HepG2 (cell line): ENCODE results near the gene PKP3. TPM values are rescaled to one million over a fixed set of nuclear protein-coding genes. Genes with fewer than 3 reads are reported as not detected.

ENCODE experiments used
- ATF7-NPFF ChIP-seq: sonication (generic); formaldehyde crosslinking; IDR thresholded peaks from 2 replicates; pipeline ENCODE4 v1.8.1; 2023; ENCODE audit warnings: mild to moderate bottlenecking, low read depth, missing genetic modification reagents, moderate library complexity
- CEBPG ChIP-seq: IDR thresholded peaks from 2 replicates; pipeline ENCODE4 v1.6.1; 2016
- EED ChIP-seq: sonication (generic); formaldehyde crosslinking; IDR thresholded peaks from 2 replicates; pipeline ENCODE4 v1.5.0; 2020; ENCODE audit warnings: mild to moderate bottlenecking, missing genetic modification reagents
- ELF4 ChIP-seq: sonication (generic); formaldehyde crosslinking; IDR thresholded peaks from 2 replicates; pipeline ENCODE4 v1.5.0; 2020; ENCODE audit warnings: missing genetic modification reagents, mild to moderate bottlenecking, moderate library complexity, borderline replicate concordance
- ETV5 ChIP-seq: IDR thresholded peaks from 2 replicates; pipeline ENCODE4 v1.6.1; 2018; ENCODE audit warnings: missing biosample characterization, missing genetic modification reagents, inconsistent platforms, borderline replicate concordance
- FIP1L1 ChIP-seq: fragments of 200-400 bp; formaldehyde crosslinking; IDR thresholded peaks from 2 replicates; pipeline ENCODE4 v1.6.1; 2018; ENCODE audit warnings: low read depth, mild to moderate bottlenecking, low read length, moderate library complexity, borderline replicate concordance; ENCODE audit not compliant: insufficient read depth
- GABPB1 ChIP-seq: IDR thresholded peaks from 2 replicates; pipeline ENCODE4 v1.6.1; 2016; ENCODE audit warnings: mild to moderate bottlenecking, missing genetic modification reagents, moderate library complexity, missing compliant biosample characterization
- HES4 ChIP-seq: sonication (generic); formaldehyde crosslinking; IDR thresholded peaks from 2 replicates; pipeline ENCODE4 v1.9.0; 2021; ENCODE audit warnings: mild to moderate bottlenecking, missing genetic modification reagents, borderline replicate concordance
- HOXA3 ChIP-seq: sonication (generic); formaldehyde crosslinking; IDR thresholded peaks from 2 replicates; pipeline ENCODE4 v1.5.0; 2020; ENCODE audit warnings: missing genetic modification reagents
- IRX3 ChIP-seq: sonication (generic); formaldehyde crosslinking; IDR thresholded peaks from 2 replicates; pipeline ENCODE4 v1.8.1; 2023; ENCODE audit warnings: mild to moderate bottlenecking, low read depth, missing genetic modification reagents, borderline replicate concordance
- KLF6 ChIP-seq: IDR thresholded peaks from 2 replicates; pipeline ENCODE4 v1.8.0; 2016; ENCODE audit warnings: missing biosample characterization, missing genetic modification reagents
- MEIS1 ChIP-seq: sonication (generic); formaldehyde crosslinking; IDR thresholded peaks from 2 replicates; pipeline ENCODE4 v1.9.0; 2021; ENCODE audit warnings: mild to moderate bottlenecking, missing genetic modification reagents, moderate library complexity, borderline replicate concordance
- MXD3 ChIP-seq: IDR thresholded peaks from 2 replicates; pipeline ENCODE4 v1.6.1; 2016; ENCODE audit warnings: mild to moderate bottlenecking, missing biosample characterization, missing genetic modification reagents
- ONECUT2 ChIP-seq: sonication (generic); formaldehyde crosslinking; IDR thresholded peaks from 2 replicates; pipeline ENCODE4 v1.4.0; 2020; ENCODE audit warnings: missing genetic modification reagents
- SP5 ChIP-seq: IDR thresholded peaks from 2 replicates; pipeline ENCODE4 v1.6.1; 2016; ENCODE audit warnings: low read depth, borderline replicate concordance
- STAG1 ChIP-seq: sonication (generic); formaldehyde crosslinking; IDR thresholded peaks from 2 replicates; pipeline ENCODE4 v1.4.0; 2020; ENCODE audit warnings: missing genetic modification reagents
- TBX3 ChIP-seq: fragments of 450-650 bp; IDR thresholded peaks from 2 replicates; pipeline ENCODE4 v1.6.1; 2017; ENCODE audit warnings: antibody characterized with exemption, mild to moderate bottlenecking, inconsistent platforms, borderline replicate concordance
- USF2 ChIP-seq, 2 experiments: sonication (generic) in 1 of 2; formaldehyde crosslinking in 1 of 2; IDR thresholded peaks; 2 replicates each; pipeline versions ENCODE4 v1.5.1 to v1.6.1; 2011 to 2020; ENCODE audit warnings: borderline replicate concordance in 1 of 2, low read depth in 1 of 2, low read length in 1 of 2, mild to moderate bottlenecking in 1 of 2, missing genetic modification reagents in 1 of 2, moderate library complexity in 1 of 2
- ZMYM3 ChIP-seq: sonication (generic); formaldehyde crosslinking; IDR thresholded peaks from 2 replicates; pipeline ENCODE4 v1.5.1; 2020; ENCODE audit warnings: mild to moderate bottlenecking, missing genetic modification reagents
- ZNF512 ChIP-seq: sonication (generic); formaldehyde crosslinking; IDR thresholded peaks from 2 replicates; pipeline ENCODE4 v1.4.0; 2020; ENCODE audit warnings: mild to moderate bottlenecking, missing genetic modification reagents
- ZNF556 ChIP-seq: sonication (generic); formaldehyde crosslinking; IDR thresholded peaks from 2 replicates; pipeline ENCODE4 v1.4.0; 2020; ENCODE audit warnings: mild to moderate bottlenecking, missing genetic modification reagents, borderline replicate concordance
- ZNF775 ChIP-seq: sonication (generic); formaldehyde crosslinking; IDR thresholded peaks from 2 replicates; pipeline ENCODE4 v1.4.0; 2020; ENCODE audit warnings: missing genetic modification reagents, mild to moderate bottlenecking, moderate library complexity, borderline replicate concordance
- polyA plus RNA-seq, 8 experiments: library from polyadenylated mRNA; depleted of rRNA in 3 of 8; stranded (reverse) in 7 of 8; unstranded in 1 of 8; fragments of >200 nt; fragmentation: Illumina TruSeq in 4 of 8; extraction: Trizol in 4 of 8; gene quantifications; 2 replicates each; pipeline versions ENCODE4 v1.2.1 to v1.2.3, GENCODE V29; 2011 to 2016; ENCODE audit warnings: low read depth in 4 of 8, missing spikeins in 1 of 8, mixed read lengths in 1 of 8; ENCODE audit not compliant: insufficient read depth in 1 of 8
- total RNA-seq, 5 experiments: library from RNA; depleted of rRNA; stranded (reverse); fragments of >200 nt; fragmentation: Illumina TruSeq; extraction: Trizol; gene quantifications; 2 replicates each; pipeline ENCODE4 v1.2.3, GENCODE V29; 2016; ENCODE audit warnings: low read depth in 1 of 5
- TF ChIP-seq, protein P1 (sequence below): sonication (generic); formaldehyde crosslinking; IDR thresholded peaks from 2 replicates; pipeline ENCODE4 v1.4.0; 2020; ENCODE audit warnings: low read depth, mild to moderate bottlenecking, missing genetic modification reagents

Gene PKP3
- total and polyA plus RNA-seq, 2 of the 13 experiments (the other 11 are each of a cell fraction or from before 2014, with no cell fraction given): 18.0 to 28.7 TPM

DNA sequence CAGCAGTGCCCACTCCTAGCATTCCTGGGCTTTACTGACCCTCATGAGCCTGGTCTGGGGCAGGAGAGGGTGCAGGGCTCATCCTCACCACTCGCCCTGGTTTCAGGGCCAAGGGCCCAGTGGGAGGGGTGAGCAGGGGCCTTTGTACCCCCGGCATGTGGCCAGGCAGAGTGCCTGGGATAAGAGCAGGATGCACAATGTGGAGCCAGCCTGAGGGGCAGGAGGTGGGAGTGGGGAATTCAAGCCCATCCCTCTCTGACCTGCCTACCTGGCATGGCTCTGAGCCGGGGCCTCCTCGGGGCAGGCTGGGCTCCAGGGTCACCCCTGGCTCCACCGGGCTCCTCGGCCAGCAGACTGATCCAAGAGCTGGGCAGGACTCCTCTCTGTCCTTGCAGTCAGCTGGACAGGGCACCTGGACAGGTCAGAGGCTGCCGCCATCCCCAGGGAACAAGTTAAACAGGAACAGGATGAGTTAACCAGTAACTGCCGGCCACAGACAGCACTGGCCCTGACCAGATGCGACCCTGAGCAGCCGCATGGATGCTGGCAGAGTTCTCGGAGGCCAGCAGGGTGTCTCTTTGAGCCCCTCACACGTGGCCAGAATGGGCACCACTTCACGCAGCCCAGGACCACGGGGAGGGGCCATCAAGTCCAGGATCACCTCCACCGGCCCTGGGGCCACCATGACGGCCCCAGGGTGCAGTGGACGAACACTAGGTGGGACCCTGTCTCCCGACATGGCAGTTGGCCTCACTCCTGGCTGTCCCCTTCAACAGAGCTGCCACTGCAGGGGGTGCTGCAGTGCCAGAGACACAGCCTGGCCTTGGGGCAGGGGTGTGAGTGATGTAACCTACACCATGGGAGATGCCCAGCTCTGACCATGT, 15.8 kb downstream of the PKP3 start (continued):
- TF ChIP-seq USF2 (IDR thresholded peaks at IDR 0.05; ENCODE audit: low read depth, low read length): no peak
- 0 out of 2 replicates have a peak, but pooled peaks have one; percentile 22 for TF ChIP-seq USF2 (CRISPR knock-in tag; IDR thresholded peaks at IDR 0.05; ENCODE audit: borderline replicate concordance)
- TF ChIP-seq TBX3: no peak
- peak; percentile 64; the same call in 1 of the 2 replicates for TF ChIP-seq ZNF556 (CRISPR knock-in tag)
- no peak for TF ChIP-seq ZNF512
- TF ChIP-seq EED (CRISPR knock-in tag): peak; percentile 67; the same call in 1 of the 2 replicates
- TF ChIP-seq ZMYM3 (CRISPR knock-in tag): no peak; the same call in 1 of the 2 replicates
- TF ChIP-seq MXD3 (CRISPR knock-in tag): peak; percentile 62; the same call in 1 of the 2 replicates
- 0 out of 2 replicates have a peak, but pooled peaks have one; percentile 80 for TF ChIP-seq MEIS1
- peak; percentile 85; the same call in 1 of the 2 replicates for TF ChIP-seq IRX3
- 0 out of 2 replicates have a peak, but pooled peaks have one; percentile 26 for TF ChIP-seq SP5 (CRISPR knock-in tag)
- TF ChIP-seq KLF6 (CRISPR knock-in tag): no peak
- no peak for TF ChIP-seq ELF4 (CRISPR knock-in tag)
- no peak for TF ChIP-seq FIP1L1
- peak; percentile 51; the same call in 1 of the 2 replicates for TF ChIP-seq ETV5 (CRISPR knock-in tag)
- no peak; the same call in 1 of the 2 replicates for TF ChIP-seq HES4 (CRISPR knock-in tag)
- no peak for TF ChIP-seq ZNF775
- TF ChIP-seq, protein P1, sequence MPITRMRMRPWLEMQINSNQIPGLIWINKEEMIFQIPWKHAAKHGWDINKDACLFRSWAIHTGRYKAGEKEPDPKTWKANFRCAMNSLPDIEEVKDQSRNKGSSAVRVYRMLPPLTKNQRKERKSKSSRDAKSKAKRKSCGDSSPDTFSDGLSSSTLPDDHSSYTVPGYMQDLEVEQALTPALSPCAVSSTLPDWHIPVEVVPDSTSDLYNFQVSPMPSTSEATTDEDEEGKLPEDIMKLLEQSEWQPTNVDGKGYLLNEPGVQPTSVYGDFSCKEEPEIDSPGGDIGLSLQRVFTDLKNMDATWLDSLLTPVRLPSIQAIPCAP (CRISPR knock-in tag): no peak
- TF ChIP-seq ATF7-NPFF (CRISPR knock-in tag): no peak
- TF ChIP-seq GABPB1 (CRISPR knock-in tag): peak; percentile 47
- peak; percentile 78; the same call in 1 of the 2 replicates for TF ChIP-seq HOXA3 (CRISPR knock-in tag)
- peak; percentile 42 for TF ChIP-seq STAG1
- TF ChIP-seq CEBPG (CRISPR knock-in tag): 0 out of 2 replicates have a peak, but pooled peaks have one; percentile 15
- 0 out of 2 replicates have a peak, but pooled peaks have one; percentile 5 for TF ChIP-seq ONECUT2 (CRISPR knock-in tag)
